ENCODE data around the gene TOB2.
A peak's percentile ranks its signal among the peaks of the same experiment; 100 is the strongest.

The TOB2 gene

DNA sequence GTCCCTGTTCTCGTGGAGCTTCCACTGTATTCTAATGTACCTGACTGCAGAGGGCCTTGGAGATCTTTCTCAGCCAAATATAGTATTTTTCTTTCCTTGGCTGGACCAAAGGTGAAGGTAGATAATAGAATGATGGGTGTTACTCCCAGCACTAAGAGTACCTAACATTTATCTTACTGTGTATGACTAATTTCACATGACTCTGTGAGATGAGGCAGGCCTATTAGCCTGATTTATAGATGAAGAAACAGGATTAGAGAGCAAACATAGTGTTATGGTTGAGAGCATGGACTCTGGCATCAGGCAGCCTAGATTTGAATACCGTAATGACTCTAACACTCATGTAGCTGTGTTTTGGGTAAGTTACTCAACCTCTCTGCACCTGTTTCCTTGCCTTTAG lies 25.0 kb upstream of the TOB2 start:
- peaks cover 27% of the 10 kb centered on the region for H3K36me3 ChIP-seq (ENCODE audit: insufficient read depth, low read length)
- no peaks in the 10 kb centered on the region for H3K9me2 ChIP-seq (ENCODE audit: low read depth, low read length)
- no peak for TF ChIP-seq CTCF (IDR thresholded peaks at IDR 0.05; ENCODE audit: low read length)
- no peak for TF ChIP-seq EZH2 (IDR thresholded peaks at IDR 0.05; ENCODE audit: borderline replicate concordance, low read length)
- peaks cover 69% of the 10 kb centered on the region for H3K4me1 ChIP-seq (ENCODE audit: insufficient read depth, low read length, severe bottlenecking)
- H3K9ac ChIP-seq (ENCODE audit: low read length), result no peak overlapping the region; the same call in 1 of the 2 replicates
- H3F3A ChIP-seq (ENCODE audit: insufficient read depth, low read length), result no peaks in the 10 kb centered on the region
- H3K9me3 ChIP-seq (ENCODE audit: low read length), result no peaks in the 10 kb centered on the region
- peak overlapping the region; percentile 89; the same call in 1 of the 2 replicates for H3K4me2 ChIP-seq (ENCODE audit: low read length)
- H3K27ac ChIP-seq (ENCODE audit: low read depth, low read length, poor library complexity, severe bottlenecking), result no peak overlapping the region
- H3K4me3 ChIP-seq (ENCODE audit: low read depth, low read length, poor library complexity, severe bottlenecking), result no peak overlapping the region
- peaks cover 73% of the 10 kb centered on the region for H3K79me2 ChIP-seq (ENCODE audit: insufficient read depth, low read length)
- no peak overlapping the region for H2AFZ ChIP-seq (ENCODE audit: low read length)
- no peaks in the 10 kb centered on the region for H4K20me1 ChIP-seq (ENCODE audit: insufficient read depth, low read length)
- H3K27me3 ChIP-seq (ENCODE audit: insufficient read depth, low read length), result no peaks in the 10 kb centered on the region

- no peaks in the 10 kb centered on the region for H4K20me1 ChIP-seq (ENCODE audit: insufficient read depth, low read length)
These were observed 24.3 kb upstream of the TOB2 start for GRCh38 chr22:41470886-41471285.

GRCh38 chr22:41469218-41469851 lies 22.7 kb upstream of the TOB2 start:
- H3K9me3 ChIP-seq (ENCODE audit: low read length), result no peaks in the 10 kb centered on the region
- peaks cover 61% of the 10 kb centered on the region for H3K79me2 ChIP-seq (ENCODE audit: insufficient read depth, low read length)
- H3K9me2 ChIP-seq (ENCODE audit: low read depth, low read length), result no peaks in the 10 kb centered on the region
- peak; percentile 7; the same call in 1 of the 2 replicates for TF ChIP-seq CTCF (IDR thresholded peaks at IDR 0.05; ENCODE audit: low read length)
- TF ChIP-seq EZH2 (IDR thresholded peaks at IDR 0.05; ENCODE audit: borderline replicate concordance, low read length), result no peak
- H3K36me3 ChIP-seq (ENCODE audit: insufficient read depth, low read length), result peaks cover 48% of the 10 kb centered on the region
- peak overlapping the region; percentile 89 for H3K4me2 ChIP-seq (ENCODE audit: low read length)
- H2AFZ ChIP-seq (ENCODE audit: low read length), result no peak overlapping the region
- H3K4me1 ChIP-seq (ENCODE audit: insufficient read depth, low read length, severe bottlenecking), result peaks cover 58% of the 10 kb centered on the region
- H3K27ac ChIP-seq (ENCODE audit: low read depth, low read length, poor library complexity, severe bottlenecking), result peak overlapping the region; percentile 86
- H3K27me3 ChIP-seq (ENCODE audit: insufficient read depth, low read length), result no peaks in the 10 kb centered on the region
- H4K20me1 ChIP-seq (ENCODE audit: insufficient read depth, low read length), result no peaks in the 10 kb centered on the region
- peak overlapping the region; percentile 88 for H3K4me3 ChIP-seq (ENCODE audit: low read depth, low read length, poor library complexity, severe bottlenecking)
- H3F3A ChIP-seq (ENCODE audit: insufficient read depth, low read length), result no peaks in the 10 kb centered on the region
- peak overlapping the region; percentile 92 for H3K9ac ChIP-seq (ENCODE audit: low read length)

More at GRCh38 chr22:41470886-41471285, 24.3 kb upstream of the TOB2 start:
- Histone ChIP-seq H3K9me3 (ENCODE audit: low read length) (no peaks in the 10 kb centered on the region), H3K79me2 (ENCODE audit: insufficient read depth, low read length) (peaks cover 71% of the 10 kb centered on the region), H3K4me2 (ENCODE audit: low read length) (peak overlapping the region; percentile 89), H3K27me3 (ENCODE audit: insufficient read depth, low read length) (no peaks in the 10 kb centered on the region), H2AFZ (ENCODE audit: low read length) (no peak overlapping the region), H3F3A (ENCODE audit: insufficient read depth, low read length) (no peaks in the 10 kb centered on the region), H3K27ac (ENCODE audit: low read depth, low read length, poor library complexity, severe bottlenecking) (no peak overlapping the region), H3K9me2 (ENCODE audit: low read depth, low read length) (no peaks in the 10 kb centered on the region), H3K4me1 (ENCODE audit: insufficient read depth, low read length, severe bottlenecking) (peaks cover 67% of the 10 kb centered on the region), H3K9ac (ENCODE audit: low read length) (no peak overlapping the region; the same call in 1 of the 2 replicates), H3K36me3 (ENCODE audit: insufficient read depth, low read length) (peaks cover 34% of the 10 kb centered on the region), H3K4me3 (ENCODE audit: low read depth, low read length, poor library complexity, severe bottlenecking) (peak overlapping the region; percentile 88)
- TF ChIP-seq CTCF (IDR thresholded peaks at IDR 0.05; ENCODE audit: low read length), result no peak
- no peak for TF ChIP-seq EZH2 (IDR thresholded peaks at IDR 0.05; ENCODE audit: borderline replicate concordance, low read length)

All from OCI-LY1 (cell line).